ENCODE results near the gene HYAL2.

The HYAL2 gene

GRCh38 chr3:50339485-50340146 is 17.1 kb upstream of the HYAL2 start:
- Histone ChIP-seq H3K4me1 (ENCODE audit: control insufficient read depth, insufficient read depth, low read length) (peaks cover 49% of the 10 kb centered on the region), H3K9ac (ENCODE audit: low read length in 2 of 2) (peak overlapping the region; percentile 50 to 55), H3K27ac (ENCODE audit: low read length) (peak overlapping the region; percentile 31), H3K36me3 (ENCODE audit: control insufficient read depth in 2 of 2, insufficient read depth in 2 of 2, low read length in 2 of 2) (no peaks in the 10 kb centered on the region), H3K4me3 (ENCODE audit: low read length in 2 of 2) (peak overlapping the region; percentile 67 to 73), H3K27me3 (ENCODE audit: control insufficient read depth in 1 of 2, insufficient read depth in 2 of 2, low read length in 2 of 2) (no peaks in the 10 kb centered on the region), H3K9me3 (ENCODE audit: control insufficient read depth in 2 of 2, low read length in 2 of 2) (no peaks in the 10 kb centered on the region)

- H3K9ac ChIP-seq (ENCODE audit: low read length in 2 of 2) = peak overlapping the region in 1 of 2 donors; percentile 21
- no peaks in the 10 kb centered on the region for H3K27me3 ChIP-seq (ENCODE audit: control insufficient read depth in 1 of 2, insufficient read depth in 2 of 2, low read length in 2 of 2)
- peak overlapping the region; percentile 89 for H3K27ac ChIP-seq (ENCODE audit: low read length)
- peak overlapping the region in 1 of 2 donors; percentile 44 for H3K4me3 ChIP-seq (ENCODE audit: low read length in 2 of 2)
- H3K36me3 ChIP-seq (ENCODE audit: control insufficient read depth in 2 of 2, insufficient read depth in 2 of 2, low read length in 2 of 2) = peaks cover 0 to 5% of the 10 kb centered on the region in 2 donors
- H3K9me3 ChIP-seq (ENCODE audit: control insufficient read depth in 2 of 2, low read length in 2 of 2) = no peaks in the 10 kb centered on the region
- H3K4me1 ChIP-seq (ENCODE audit: control insufficient read depth, insufficient read depth, low read length) = peaks cover 56% of the 10 kb centered on the region
Observed at GRCh38 chr3:50338965-50339364, 16.4 kb upstream of the HYAL2 start.

- Histone ChIP-seq H3K4me3 (ENCODE audit: low read length in 2 of 2) (peak overlapping the region; percentile 89), H3K27ac (ENCODE audit: low read length) (peak overlapping the region; percentile 89), H3K9ac (ENCODE audit: low read length in 2 of 2) (peak overlapping the region; percentile 87 to 90), H3K27me3 (ENCODE audit: control insufficient read depth in 1 of 2, insufficient read depth in 2 of 2, low read length in 2 of 2) (no peaks in the 10 kb centered on the region), H3K4me1 (ENCODE audit: control insufficient read depth, insufficient read depth, low read length) (peaks cover 59% of the 10 kb centered on the region), H3K9me3 (ENCODE audit: control insufficient read depth in 2 of 2, low read length in 2 of 2) (no peaks in the 10 kb centered on the region), H3K36me3 (ENCODE audit: control insufficient read depth in 2 of 2, insufficient read depth in 2 of 2, low read length in 2 of 2) (peaks cover 3 to 6% of the 10 kb centered on the region in 2 donors)
Observed at GRCh38 chr3:50337175-50337861, 14.8 kb upstream of the HYAL2 start.

- H3K4me1 ChIP-seq (ENCODE audit: control insufficient read depth, insufficient read depth, low read length) = peaks cover 58% of the 10 kb centered on the region
- peak overlapping the region; percentile 87 to 90 for H3K9ac ChIP-seq (ENCODE audit: low read length in 2 of 2)
- H3K36me3 ChIP-seq (ENCODE audit: control insufficient read depth in 2 of 2, insufficient read depth in 2 of 2, low read length in 2 of 2) = peaks cover 9 to 10% of the 10 kb centered on the region in 2 donors
- H3K27ac ChIP-seq (ENCODE audit: low read length) = peak overlapping the region; percentile 89
- no peaks in the 10 kb centered on the region for H3K27me3 ChIP-seq (ENCODE audit: control insufficient read depth in 1 of 2, insufficient read depth in 2 of 2, low read length in 2 of 2)
- peak overlapping the region; percentile 89 for H3K4me3 ChIP-seq (ENCODE audit: low read length in 2 of 2)
- H3K9me3 ChIP-seq (ENCODE audit: control insufficient read depth in 2 of 2, low read length in 2 of 2) = no peaks in the 10 kb centered on the region
Observed at GRCh38 chr3:50336452-50337174, 14.1 kb upstream of the HYAL2 start.

- Histone ChIP-seq H3K27ac (ENCODE audit: low read length) (peak overlapping the region; percentile 64), H3K9me3 (ENCODE audit: control insufficient read depth in 2 of 2, low read length in 2 of 2) (no peaks in the 10 kb centered on the region), H3K4me1 (ENCODE audit: control insufficient read depth, insufficient read depth, low read length) (peaks cover 46% of the 10 kb centered on the region), H3K27me3 (ENCODE audit: control insufficient read depth in 1 of 2, insufficient read depth in 2 of 2, low read length in 2 of 2) (no peaks in the 10 kb centered on the region), H3K4me3 (ENCODE audit: low read length in 2 of 2) (no peak overlapping the region), H3K36me3 (ENCODE audit: control insufficient read depth in 2 of 2, insufficient read depth in 2 of 2, low read length in 2 of 2) (peaks cover 29% of the 10 kb centered on the region in 2 donors), H3K9ac (ENCODE audit: low read length in 2 of 2) (peak overlapping the region; percentile 36 to 42)
Observed at GRCh38 chr3:50334339-50335075, 12.0 kb upstream of the HYAL2 start.

- Histone ChIP-seq H3K9ac (ENCODE audit: low read length in 2 of 2) (peak overlapping the region; percentile 29 to 42), H3K27me3 (ENCODE audit: control insufficient read depth in 1 of 2, insufficient read depth in 2 of 2, low read length in 2 of 2) (no peaks in the 10 kb centered on the region), H3K4me1 (ENCODE audit: control insufficient read depth, insufficient read depth, low read length) (peaks cover 45% of the 10 kb centered on the region), H3K36me3 (ENCODE audit: control insufficient read depth in 2 of 2, insufficient read depth in 2 of 2, low read length in 2 of 2) (peaks cover 30 to 32% of the 10 kb centered on the region in 2 donors), H3K27ac (ENCODE audit: low read length) (peak overlapping the region; percentile 64), H3K9me3 (ENCODE audit: control insufficient read depth in 2 of 2, low read length in 2 of 2) (no peaks in the 10 kb centered on the region), H3K4me3 (ENCODE audit: low read length in 2 of 2) (peak overlapping the region in 1 of 2 donors; percentile 35)
Observed at GRCh38 chr3:50333744-50334328, 11.3 kb upstream of the HYAL2 start.

- Histone ChIP-seq H3K27ac (ENCODE audit: low read length) (no peak overlapping the region), H3K9ac (ENCODE audit: low read length in 2 of 2) (no peak overlapping the region), H3K4me3 (ENCODE audit: low read length in 2 of 2) (no peak overlapping the region), H3K4me1 (ENCODE audit: control insufficient read depth, insufficient read depth, low read length) (peaks cover 45% of the 10 kb centered on the region), H3K9me3 (ENCODE audit: control insufficient read depth in 2 of 2, low read length in 2 of 2) (no peaks in the 10 kb centered on the region), H3K36me3 (ENCODE audit: control insufficient read depth in 2 of 2, insufficient read depth in 2 of 2, low read length in 2 of 2) (peaks cover 30 to 32% of the 10 kb centered on the region in 2 donors), H3K27me3 (ENCODE audit: control insufficient read depth in 1 of 2, insufficient read depth in 2 of 2, low read length in 2 of 2) (no peaks in the 10 kb centered on the region)
Observed at GRCh38 chr3:50331364-50331907, 8.9 kb upstream of the HYAL2 start.

GRCh38 chr3:50330330-50330729 is 7.8 kb upstream of the HYAL2 start:
- no peaks in the 10 kb centered on the region for H3K9me3 ChIP-seq (ENCODE audit: control insufficient read depth in 2 of 2, low read length in 2 of 2)
- H3K9ac ChIP-seq (ENCODE audit: low read length in 2 of 2) = no peak overlapping the region
- H3K36me3 ChIP-seq (ENCODE audit: control insufficient read depth in 2 of 2, insufficient read depth in 2 of 2, low read length in 2 of 2) = peaks cover 39 to 41% of the 10 kb centered on the region in 2 donors
- no peaks in the 10 kb centered on the region for H3K27me3 ChIP-seq (ENCODE audit: control insufficient read depth in 1 of 2, insufficient read depth in 2 of 2, low read length in 2 of 2)
- no peak overlapping the region for H3K4me3 ChIP-seq (ENCODE audit: low read length in 2 of 2)
- H3K27ac ChIP-seq (ENCODE audit: low read length) = no peak overlapping the region
- H3K4me1 ChIP-seq (ENCODE audit: control insufficient read depth, insufficient read depth, low read length) = peaks cover 34% of the 10 kb centered on the region

- Histone ChIP-seq H3K36me3 (ENCODE audit: control insufficient read depth in 2 of 2, insufficient read depth in 2 of 2, low read length in 2 of 2) (peaks cover 36 to 38% of the 10 kb centered on the region in 2 donors), H3K9ac (ENCODE audit: low read length in 2 of 2) (peak within 1 kb of the TSS; percentile 90 to 93), H3K27ac (ENCODE audit: low read length) (peak within 1 kb of the TSS; percentile 81), H3K4me3 (ENCODE audit: low read length in 2 of 2) (peak within 1 kb of the TSS; percentile 90 to 92), H3K27me3 (ENCODE audit: control insufficient read depth in 1 of 2, insufficient read depth in 2 of 2, low read length in 2 of 2) (no peaks in the 10 kb centered on the region), H3K4me1 (ENCODE audit: control insufficient read depth, insufficient read depth, low read length) (peaks cover 29% of the 10 kb centered on the region), H3K9me3 (ENCODE audit: control insufficient read depth in 2 of 2, low read length in 2 of 2) (no peaks in the 10 kb centered on the region)
Observed at GRCh38 chr3:50327943-50328691, 5.6 kb upstream of the HYAL2 start, which contains the start of gene TUSC2. Gene TUSC2, minus strand, starts transcription at chr3:50328223. Its CDS starts 124 bp downstream, at chr3:50328099.

Data from stomach smooth muscle (tissue), 2 donors.